SK-N-SH (cell line): ENCODE results near the gene CASP8. TPM values are rescaled to one million over a fixed set of nuclear protein-coding genes. Genes with fewer than 3 reads are reported as not detected.

Source experiments
- CTCF ChIA-PET: fragments of 300-600, 350-600 bp; formaldehyde crosslinking; extraction: SDS; loops from one replicate; lab custom pipeline; 2021; lab: Yijun Ruan, JAX
- POLR2A ChIA-PET: fragments of 350-600 bp; sonication (Branson Sonifier 250); formaldehyde crosslinking; extraction: SDS; loops from one replicate; lab custom pipeline; 2020; ENCODE audit warnings: antibody characterized with exemption, inconsistent platforms; lab: Yijun Ruan, JAX
- DNase-seq: peaks from one replicate; pipeline ENCODE4 v3.0.0; 2012
- H2AFZ ChIP-seq: fragments of 200-600 bp; sonication (generic); 2 replicates; pipeline ENCODE4 v1.8.1; 2016; ENCODE audit warnings: antibody characterized with exemption, mild to moderate bottlenecking, low read depth
- H3F3A ChIP-seq: fragments of 200-600 bp; sonication (generic); replicated peaks from 2 replicates; pipeline ENCODE3; 2016; ENCODE audit warnings: antibody characterized with exemption, mild to moderate bottlenecking; ENCODE audit not compliant: insufficient read depth
- H3K27ac ChIP-seq, 2 experiments: fragments of 200-500 bp in 1 of 2; fragments of 200-600 bp in 1 of 2; sonication (Bioruptor generic) in 1 of 2; sonication (generic), shearing (Covaris generic) in 1 of 2; 2 replicates each; pipeline versions ENCODE4 v1.5.1 to v1.6.1; 2014 to 2016; ENCODE audit warnings: low read depth in 2 of 2, inconsistent platforms in 1 of 2, low read length in 1 of 2, mild to moderate bottlenecking in 1 of 2, mixed read lengths in 1 of 2
- H3K27me3 ChIP-seq: fragments of 200-600 bp; sonication (generic), shearing (Covaris generic); 2 replicates; pipeline ENCODE4 v1.6.1; 2016; ENCODE audit warnings: mixed run types; ENCODE audit not compliant: insufficient read depth
- H3K36me3 ChIP-seq, 2 experiments: fragments of 200-500 bp in 1 of 2; fragments of 200-600 bp in 1 of 2; sonication (Bioruptor generic) in 1 of 2; sonication (generic) in 1 of 2; replicated peaks in 1 of 2; 2 replicates each; pipeline versions ENCODE3 to v1.5.1; 2014 to 2016; ENCODE audit warnings: low read length in 1 of 2, mild to moderate bottlenecking in 1 of 2; ENCODE audit not compliant: insufficient read depth in 2 of 2, control insufficient read depth in 1 of 2
- H3K4me1 ChIP-seq, 2 experiments: fragments of 200-500 bp in 1 of 2; fragments of 200-600 bp in 1 of 2; sonication (Bioruptor generic) in 1 of 2; sonication (generic), shearing (Covaris generic) in 1 of 2; 2 replicates each; pipeline versions ENCODE4 v1.5.1 to v1.6.1; 2014 to 2016; ENCODE audit warnings: low read depth in 1 of 2, low read length in 1 of 2, mixed run types in 1 of 2; ENCODE audit not compliant: insufficient read depth in 2 of 2, control insufficient read depth in 1 of 2
- H3K4me2 ChIP-seq: fragments of 200-600 bp; sonication (generic), shearing (Covaris generic); 2 replicates; pipeline ENCODE4 v1.6.1; 2017; ENCODE audit warnings: mixed run types
- H3K4me3 ChIP-seq, 2 experiments: fragments of 200-500 bp in 1 of 2; fragments of 200-600 bp in 1 of 2; sonication (Bioruptor generic) in 1 of 2; sonication (generic), shearing (Covaris generic) in 1 of 2; 2 replicates each; pipeline versions ENCODE4 v1.5.1 to v1.8.1; 2014 to 2016; ENCODE audit warnings: low read depth in 2 of 2, inconsistent platforms in 1 of 2, low read length in 1 of 2, mild to moderate bottlenecking in 1 of 2, mixed read lengths in 1 of 2, moderate library complexity in 1 of 2
- H3K79me2 ChIP-seq: fragments of 200-600 bp; sonication (generic); 2 replicates; pipeline ENCODE4 v1.8.1; 2017; ENCODE audit warnings: mild to moderate bottlenecking; ENCODE audit not compliant: insufficient read depth
- H3K9ac ChIP-seq: fragments of 200-600 bp; sonication (generic); 2 replicates; pipeline ENCODE4 v1.6.1; 2017; ENCODE audit warnings: mixed run types
- H3K9me2 ChIP-seq: fragments of 200-600 bp; sonication (generic); 2 replicates; pipeline ENCODE4 v1.6.1; 2017; ENCODE audit warnings: mixed run types
- H3K9me3 ChIP-seq: fragments of 200-600 bp; sonication (generic); 2 replicates; pipeline ENCODE4 v1.6.1; 2017; ENCODE audit warnings: mixed run types, mild to moderate bottlenecking, moderate library complexity
- H4K20me1 ChIP-seq: fragments of 200-600 bp; sonication (generic); 2 replicates; pipeline ENCODE4 v1.6.1; 2017; ENCODE audit warnings: mild to moderate bottlenecking, mixed run types; ENCODE audit not compliant: insufficient read depth
- CHD2 ChIP-seq: fragments of 150-350 bp; IDR thresholded peaks from 2 replicates; pipeline ENCODE4 v1.6.1; 2018; ENCODE audit warnings: low read length; ENCODE audit not compliant: partially characterized antibody
- CTCF ChIP-seq: fragments of 200-600 bp; sonication (generic); IDR thresholded peaks from 2 replicates; pipeline ENCODE4 v1.6.1; 2017; ENCODE audit warnings: antibody characterized with exemption, mild to moderate bottlenecking, moderate library complexity
- EZH2phosphoT487 ChIP-seq: fragments of 200-600 bp; sonication (generic); IDR thresholded peaks from 2 replicates; pipeline ENCODE4 v1.6.1; 2017; ENCODE audit warnings: low read depth, mixed run types, mild to moderate bottlenecking, antibody characterized with exemption, moderate library complexity, borderline replicate concordance
- FOXJ3 ChIP-seq: sonication (generic); formaldehyde crosslinking; IDR thresholded peaks from 2 replicates; pipeline ENCODE4 v1.5.1; 2020; ENCODE audit warnings: mild to moderate bottlenecking, missing genetic modification reagents
- GABPA ChIP-seq: IDR thresholded peaks from 2 replicates; pipeline ENCODE4 v1.4.0; 2012; ENCODE audit warnings: low read depth, mild to moderate bottlenecking
- MAX ChIP-seq: IDR thresholded peaks from 2 replicates; pipeline ENCODE4 v1.4.0; 2012; ENCODE audit warnings: low read depth
- MEF2A ChIP-seq: IDR thresholded peaks from 2 replicates; pipeline ENCODE4 v1.4.0; 2012; ENCODE audit warnings: low read depth, borderline replicate concordance
- MXI1 ChIP-seq: IDR thresholded peaks from 2 replicates; pipeline ENCODE4 v1.6.1; 2012; ENCODE audit warnings: mild to moderate bottlenecking, low read depth, low read length, improper control_type of control experiment
- POLR2AphosphoS5 ChIP-seq: IDR thresholded peaks from 2 replicates; pipeline ENCODE4 v1.6.1; 2012; ENCODE audit warnings: low read depth, low read length
- RAD21 ChIP-seq: IDR thresholded peaks from 2 replicates; pipeline ENCODE4 v1.6.1; 2012; ENCODE audit warnings: mild to moderate bottlenecking, low read length
- SIN3A ChIP-seq: IDR thresholded peaks from 2 replicates; pipeline ENCODE4 v1.6.1; 2012; ENCODE audit warnings: low read depth, mild to moderate bottlenecking, low read length, moderate library complexity, borderline replicate concordance
- SMC3 ChIP-seq: IDR thresholded peaks from 2 replicates; pipeline ENCODE4 v1.6.1; 2012; ENCODE audit warnings: low read depth, low read length, improper control_type of control experiment
- TCF12 ChIP-seq: IDR thresholded peaks from 2 replicates; pipeline ENCODE4 v1.4.0; 2012
- USF2 ChIP-seq: fragments of 150-350 bp; IDR thresholded peaks from 2 replicates; pipeline ENCODE4 v1.6.1; 2017; ENCODE audit warnings: antibody characterized with exemption, low read length, low read depth, borderline replicate concordance
- WGBS: methylation state at CpG from one replicate; pipeline ENCODE4 v1.1.6; 2017; ENCODE audit warnings: low lambda C conversion rate; 5-methylcytosine and 5-hydroxymethylcytosine counted together
- polyA plus RNA-seq, 3 experiments: library from polyadenylated mRNA; depleted of rRNA; stranded (reverse); fragments of >200 nt; gene quantifications; 2 replicates each; pipeline ENCODE4 v1.2.3, GENCODE V29; 2012

The CASP8 gene
- polyA plus RNA-seq, 1 of the 3 experiments (the other 2 are of a cell fraction) = 13.1 TPM

- no peak overlapping the region; a peak in 1 of 4 replicates for H3K4me3 ChIP-seq
These were observed 24.2 kb upstream of the CASP8 start for GRCh38 chr2:201235860-201236811.

More at GRCh38 chr2:201235860-201236811, 24.2 kb upstream of the CASP8 start:
- no peaks in the 10 kb centered on the region for H3K9me2 ChIP-seq
- no peak overlapping the region for H3K9ac ChIP-seq
- peak overlapping the region; percentile 33; the same call in 1 of the 2 replicates for H3K4me2 ChIP-seq
- peak; percentile 67 for DNase-seq
- WGBS = 39% methylated on average over 14 of the region's 14 CpGs
- peak overlapping the region; percentile 74 for H2AFZ ChIP-seq
- H3F3A ChIP-seq = peaks cover 6% of the 10 kb centered on the region
- H3K9me3 ChIP-seq = no peaks in the 10 kb centered on the region
- H3K79me2 ChIP-seq = no peaks in the 10 kb centered on the region
- peaks cover 0 to 6% of the 10 kb centered on the region in 2 experiments; a peak in 2 of 4 replicates for H3K4me1 ChIP-seq
- H3K36me3 ChIP-seq = no peaks in the 10 kb centered on the region
- POLR2A ChIA-PET = no interaction called here
- H3K27me3 ChIP-seq = no peaks in the 10 kb centered on the region
- no peak overlapping the region for H3K27ac ChIP-seq
- H4K20me1 ChIP-seq = no peaks in the 10 kb centered on the region
- CTCF ChIA-PET = interaction anchor here (0.7 to 1.4 kb wide), 11 partner anchors 12 to 782 kb away, joined by 3 to 6 read pairs (median 3); no protein-coding TSS in a partner anchor
- TF ChIP-seq SIN3A (no peak), FOXJ3 (no peak), MXI1 (no peak), USF2 (no peak), RAD21 (peak; percentile 88), POLR2AphosphoS5 (no peak), SMC3 (peak; percentile 63), CTCF (peak; percentile 76), MEF2A (no peak), MAX (no peak), TCF12 (peak; percentile 7; the same call in 1 of the 2 replicates), CHD2 (no peak), GABPA (0 out of 2 replicates have a peak, but pooled peaks have one; percentile 14), EZH2phosphoT487 (no peak)
